Forelimb muscle (tissue), 1 donor: ENCODE measurements around the gene SDE2. TPM values are rescaled to one million over a fixed set of nuclear protein-coding genes. Genes with fewer than 3 reads are reported as not detected.
"Not testable (repeated sequence)": the region's sequence is repeated elsewhere in the genome, so short reads cannot be mapped to it uniquely, and the experiment has no call there.

Experiments used
- DNase-seq: peaks from one replicate; pipeline ENCODE4 v3.0.0-alpha.2; 2013; ENCODE audit warnings: low read depth
- polyA plus RNA-seq: library from polyadenylated mRNA; unstranded; fragments of 120-200 nt; gene quantifications from one replicate; pipeline ENCODE4 v1.2.1, GENCODE V29; 2013; ENCODE audit not compliant: insufficient read length

Gene SDE2
- polyA plus RNA-seq, 1 donor = 13.3 TPM

GRCh38 chr1:225942574-225942973, 56.6 kb downstream of the SDE2 start:
- DNase-seq = no peak

GRCh38 chr1:225941942-225942222, 57.3 kb downstream of the SDE2 start:
- no peak for DNase-seq

GRCh38 chr1:225941187-225941941, 57.8 kb downstream of the SDE2 start, which contains the start of gene LEFTY2:
Gene LEFTY2 (minus strand): TSS chr1:225941220. CDS start chr1:225941140, 80 bp downstream.
- peak; percentile 72 for DNase-seq

GRCh38 chr1:225940385-225941151, 58.6 kb downstream of the SDE2 start:
- DNase-seq = no peak

GRCh38 chr1:225939939-225940310, 59.2 kb downstream of the SDE2 start:
- DNase-seq = not testable (repeated sequence)

GRCh38 chr1:225939097-225939938, 59.8 kb downstream of the SDE2 start:
- DNase-seq = not testable (repeated sequence)

- no peak for DNase-seq
These were observed 61.8 kb downstream of the SDE2 start for GRCh38 chr1:225937048-225937968.

GRCh38 chr1:225936523-225936922, 62.6 kb downstream of the SDE2 start:
- no peak for DNase-seq

GRCh38 chr1:225936086-225936485, 63.1 kb downstream of the SDE2 start:
- DNase-seq = not testable (repeated sequence)

GRCh38 chr1:225934711-225935110, 64.4 kb downstream of the SDE2 start:
- no peak for DNase-seq

- no peak for DNase-seq
These were observed 66.1 kb downstream of the SDE2 start for GRCh38 chr1:225933072-225933471.

Other genes starting within 250 kb of the SDE2 start
- 168 TPM for gene SRP9, start 221.5 kb downstream of the SDE2 start, polyA plus RNA-seq
- 25.9 TPM for gene EPHX1, start 189.2 kb downstream of the SDE2 start, polyA plus RNA-seq
- gene TMEM63A, start 117.0 kb downstream of the SDE2 start, polyA plus RNA-seq = 24.7 TPM
- 0.57 TPM for gene LEFTY1, start 110.2 kb downstream of the SDE2 start, polyA plus RNA-seq
- gene PYCR2, start 75.1 kb downstream of the SDE2 start, polyA plus RNA-seq = 35.6 TPM
- gene LEFTY2, start 58.1 kb downstream of the SDE2 start, polyA plus RNA-seq = 6.4 TPM
- gene H3-3A, start 63.4 kb upstream of the SDE2 start, polyA plus RNA-seq = 555 TPM
- gene ACBD3, start 187.4 kb upstream of the SDE2 start, polyA plus RNA-seq = 45.0 TPM
- 0.44 TPM for gene MIXL1, start 224.3 kb upstream of the SDE2 start, polyA plus RNA-seq